ENCODE results near the gene GPC3. TPM values are rescaled to one million over a fixed set of nuclear protein-coding genes. Genes with fewer than 3 reads are reported as not detected.
"Not testable (repeated sequence)": the region's sequence is repeated elsewhere in the genome, so short reads cannot be mapped to it uniquely, and the experiment has no call there.

GPC3 gene
- total RNA-seq, 2 experiments from 2014 or later: 0.25 to 0.59 TPM

GRCh38 chrX:133774807-133775206 is 210.6 kb downstream of the GPC3 start:
- DNase-seq (no peak), ATAC-seq (ENCODE audit: poor library complexity) (no peak)
- Mint-ChIP-seq H3K4me1 (ENCODE audit: low read depth) (no peaks in the 10 kb centered on the region), H3K36me3 (ENCODE audit: low read depth) (no peaks in the 10 kb centered on the region), H3K27ac (no peak overlapping the region), H3K27me3 (no peaks in the 10 kb centered on the region), H3K9me3 (no peaks in the 10 kb centered on the region), H3K4me3 (no peak overlapping the region)
- ChIA-PET POLR2A (interaction anchor here (1.3 kb wide), 1 partner anchor 29 kb away, joined by 6 read pairs; no protein-coding TSS in a partner anchor), CTCF (interaction anchor here (1.8 kb wide), 1 partner anchor 18 kb away, joined by 4 read pairs; no protein-coding TSS in a partner anchor)
- no peak for TF ChIP-seq CTCF (IDR thresholded peaks at IDR 0.05)
- H3K4me1 ChIP-seq (ENCODE audit: insufficient read depth, low read length): no peaks in the 10 kb centered on the region
- no peak overlapping the region for H3K4me3 ChIP-seq (ENCODE audit: low read length)
- H3K27me3 ChIP-seq (ENCODE audit: control insufficient read depth in 1 of 2, insufficient read depth in 2 of 2, low read length in 2 of 2): no peaks in the 10 kb centered on the region
- H3K9me3 ChIP-seq (ENCODE audit: control insufficient read depth in 1 of 2, insufficient read depth in 1 of 2, low read length in 2 of 2): no peaks in the 10 kb centered on the region
- intact Hi-C loops (cut with DNase I, micrococcal nuclease): loop anchor here in 1 of 2 experiments (2.0 to 10.0 kb wide), 3 partner anchors 28 to 440 kb away; no protein-coding TSS in a partner anchor
- H3K27ac ChIP-seq (ENCODE audit: low read depth in 1 of 2, low read length in 2 of 2): no peak overlapping the region
- H3K36me3 ChIP-seq (ENCODE audit: insufficient read depth, low read length): no peaks in the 10 kb centered on the region

- no peaks in the 10 kb centered on the region for H3K36me3 ChIP-seq (ENCODE audit: insufficient read depth, low read length)
- H3K27ac ChIP-seq (ENCODE audit: low read depth in 1 of 2, low read length in 2 of 2): no peak overlapping the region
- Mint-ChIP-seq H3K27ac (no peak overlapping the region), H3K9me3 (no peaks in the 10 kb centered on the region), H3K4me3 (no peak overlapping the region), H3K4me1 (ENCODE audit: low read depth) (no peaks in the 10 kb centered on the region), H3K36me3 (ENCODE audit: low read depth) (no peaks in the 10 kb centered on the region), H3K27me3 (no peaks in the 10 kb centered on the region)
- no peaks in the 10 kb centered on the region for H3K4me1 ChIP-seq (ENCODE audit: insufficient read depth, low read length)
- ATAC-seq (ENCODE audit: poor library complexity) (no peak), DNase-seq (no peak)
- ChIA-PET CTCF (no interaction called here), POLR2A (no interaction called here)
- no peak for TF ChIP-seq CTCF (IDR thresholded peaks at IDR 0.05)
- intact Hi-C loops (cut with DNase I, micrococcal nuclease): loop anchor here in 1 of 2 experiments (10.0 kb wide), 1 partner anchor 436 kb away; no protein-coding TSS in a partner anchor
- H3K4me3 ChIP-seq (ENCODE audit: low read length): no peak overlapping the region
- H3K9me3 ChIP-seq (ENCODE audit: control insufficient read depth in 1 of 2, insufficient read depth in 1 of 2, low read length in 2 of 2): no peaks in the 10 kb centered on the region
- H3K27me3 ChIP-seq (ENCODE audit: control insufficient read depth in 1 of 2, insufficient read depth in 2 of 2, low read length in 2 of 2): no peaks in the 10 kb centered on the region
Measured at GRCh38 chrX:133771086-133771646, 214.2 kb downstream of the GPC3 start.

GRCh38 chrX:133762976-133763548 is 222.3 kb downstream of the GPC3 start:
- peak overlapping the region; percentile 10 for H3K4me3 ChIP-seq (ENCODE audit: low read length)
- H3K9me3 ChIP-seq (ENCODE audit: control insufficient read depth in 1 of 2, insufficient read depth in 1 of 2, low read length in 2 of 2); H3K36me3 Mint-ChIP-seq (ENCODE audit: low read depth); H3K27me3 ChIP-seq (ENCODE audit: control insufficient read depth in 1 of 2, insufficient read depth in 2 of 2, low read length in 2 of 2); H3K4me1 ChIP-seq (ENCODE audit: insufficient read depth, low read length); ATAC-seq (ENCODE audit: poor library complexity); H3K9me3 Mint-ChIP-seq; H3K27me3 Mint-ChIP-seq; CTCF ChIA-PET; intact Hi-C loops (cut with DNase I, micrococcal nuclease); H3K36me3 ChIP-seq (ENCODE audit: insufficient read depth, low read length); H3K27ac ChIP-seq (ENCODE audit: low read depth in 1 of 2, low read length in 2 of 2): not testable (repeated sequence)
- DNase-seq: peak in 8 of 14 experiments; percentile 1 to 36 (median 24)
- peak overlapping the region; percentile 83 for H3K4me3 Mint-ChIP-seq
- peaks cover 36% of the 10 kb centered on the region for H3K4me1 Mint-ChIP-seq (ENCODE audit: low read depth)
- peak overlapping the region; percentile 77 for H3K27ac Mint-ChIP-seq
- POLR2A ChIA-PET: interaction anchor here (1.0 kb wide), 2 partner anchors 14 to 17 kb away, joined by 4 to 6 read pairs; no protein-coding TSS in a partner anchor

Measured in CD4-positive, alpha-beta T cell (primary cell).